A549 (cell line): ENCODE data around the gene MFF. TPM values are rescaled to one million over a fixed set of nuclear protein-coding genes. Genes with fewer than 3 reads are reported as not detected.

Experiments
- ATAC-seq, 2 experiments: fragments of 200-7000 bp in 1 of 2; fragments of >200 bp in 1 of 2; cut with Nextera tagmentation in 1 of 2; cut with Tn5 transposase in 1 of 2; 3 replicates each; pipeline versions ENCODE4 v1.8.0 to v1.9.1; 2018 to 2020; ENCODE audit warnings: mild to moderate bottlenecking in 1 of 2, moderate library complexity in 1 of 2
- CTCF ChIA-PET: fragments of 300-600 bp; sonication (Branson Sonifier 250); formaldehyde crosslinking; extraction: SDS; loops from one replicate; lab custom pipeline; 2021; ENCODE audit warnings: antibody characterized with exemption, inconsistent platforms; lab: Yijun Ruan, JAX
- POLR2A ChIA-PET: fragments of 350-600 bp; formaldehyde crosslinking; extraction: SDS; loops from one replicate; lab custom pipeline; 2021; ENCODE audit warnings: antibody characterized with exemption, inconsistent platforms; lab: Yijun Ruan, JAX
- DNase-seq, 2 experiments: peaks; one replicate each; pipeline versions ENCODE4 v3.0.0 to v3.0.0-alpha.2; 2011 to 2016; ENCODE audit warnings: low read depth in 1 of 2, low spot score in 1 of 2
- FAIRE-seq: peaks from 2 replicates; lab custom pipeline; 2011; peaks lifted over from hg19 to GRCh38; lab: Jason Lieb, UNC
- H3K27ac ChIP-seq, 2 experiments: fragments of >200 bp; sonication (Bioruptor Twin); formaldehyde crosslinking; 3 replicates each; pipeline ENCODE4 v1.5.1; 2016 to 2017
- H3K4me1 ChIP-seq: fragments of >200 bp; sonication (Bioruptor Twin); formaldehyde crosslinking; 3 replicates; pipeline ENCODE4 v1.6.1; 2016
- H3K4me2 ChIP-seq: fragments of >200 bp; sonication (Bioruptor Twin); formaldehyde crosslinking; 3 replicates; pipeline ENCODE4 v1.6.1; 2016
- H3K4me3 ChIP-seq: fragments of >200 bp; sonication (Bioruptor Twin); formaldehyde crosslinking; 3 replicates; pipeline ENCODE4 v1.5.1; 2016
- H3K9me3 ChIP-seq: fragments of >200 bp; sonication (Bioruptor Twin); formaldehyde crosslinking; 3 replicates; pipeline ENCODE4 v1.6.1; 2016
- CHD4 ChIP-seq: fragments of 200-600 bp; sonication (generic); IDR thresholded peaks from 2 replicates; pipeline ENCODE4 v1.6.1; 2016; ENCODE audit warnings: antibody characterized with exemption, mild to moderate bottlenecking, borderline replicate concordance
- EHF ChIP-seq: fragments of 250-450 bp; sonication (Bioruptor Pico); IDR thresholded peaks from 2 replicates; pipeline ENCODE4 v1.5.0; 2020; ENCODE audit warnings: mild to moderate bottlenecking
- FOSB ChIP-seq: fragments of 250-450 bp; sonication (Bioruptor Pico); IDR thresholded peaks from 2 replicates; pipeline ENCODE4 v1.5.0; 2020; ENCODE audit warnings: mild to moderate bottlenecking, moderate library complexity
- FOSL2 ChIP-seq, 2 experiments: fragments of 450-650 bp in 1 of 2; fragments of >200 bp in 1 of 2; sonication (Bioruptor Twin) in 1 of 2; formaldehyde crosslinking; IDR thresholded peaks; 2 replicates each; pipeline versions ENCODE4 v1.5.0 to v1.6.1; 2016 to 2020; ENCODE audit warnings: mild to moderate bottlenecking in 1 of 2, moderate library complexity in 1 of 2
- GATA3 ChIP-seq: IDR thresholded peaks from 2 replicates; pipeline ENCODE4 v1.6.1; 2012; ENCODE audit warnings: borderline replicate concordance
- HDAC2 ChIP-seq: fragments of 200-600 bp; sonication (generic); IDR thresholded peaks from 2 replicates; pipeline ENCODE4 v1.6.1; 2016
- HOXB13 ChIP-seq: fragments of 250-450 bp; sonication (Bioruptor Pico); IDR thresholded peaks from 2 replicates; pipeline ENCODE4 v1.5.0; 2020; ENCODE audit warnings: low read depth, mild to moderate bottlenecking, moderate library complexity
- JUN ChIP-seq, 2 experiments: fragments of >200 bp; sonication (Bioruptor Twin); formaldehyde crosslinking; IDR thresholded peaks; 2 replicates in 1 of 2; 3 replicates in 1 of 2; pipeline ENCODE4 v1.6.1; 2016 to 2017
- JUNB ChIP-seq: fragments of >200 bp; sonication (Bioruptor Twin); formaldehyde crosslinking; IDR thresholded peaks from 2 replicates; pipeline ENCODE4 v1.6.1; 2016
- KDM5A ChIP-seq: fragments of 200-600 bp; sonication (generic); IDR thresholded peaks from 2 replicates; pipeline ENCODE4 v1.6.1; 2016; ENCODE audit warnings: antibody characterized with exemption, mild to moderate bottlenecking
- NR3C1 ChIP-seq: fragments of >200 bp; sonication (Bioruptor Twin); formaldehyde crosslinking; IDR thresholded peaks from 3 replicates; pipeline ENCODE4 v1.6.1; 2017
- PHF8 ChIP-seq: fragments of 200-600 bp; sonication (generic); IDR thresholded peaks from 2 replicates; pipeline ENCODE4 v1.6.1; 2016; ENCODE audit warnings: low read depth, mild to moderate bottlenecking, antibody characterized with exemption, moderate library complexity, borderline replicate concordance
- POLR2AphosphoS2 ChIP-seq: conservative IDR thresholded peaks from 2 replicates; pipeline ENCODE4 v1.6.1; 2012; ENCODE audit warnings: low read length, improper control_type of control experiment, inconsistent platforms
- RNF2 ChIP-seq: fragments of 200-600 bp; sonication (generic); IDR thresholded peaks from 2 replicates; pipeline ENCODE4 v1.6.1; 2016; ENCODE audit warnings: low read depth, mild to moderate bottlenecking, antibody characterized with exemption, moderate library complexity, borderline replicate concordance
- SREBF2 ChIP-seq: fragments of 450-650 bp; IDR thresholded peaks from 2 replicates; pipeline ENCODE4 v1.6.1; 2014; ENCODE audit warnings: mild to moderate bottlenecking, moderate library complexity
- TFCP2L1 ChIP-seq: fragments of 250-450 bp; sonication (Bioruptor Pico); IDR thresholded peaks from 2 replicates; pipeline ENCODE4 v1.5.0; 2021; ENCODE audit warnings: mild to moderate bottlenecking
- ZNF302 ChIP-seq: fragments of 250-450 bp; sonication (Bioruptor Pico); IDR thresholded peaks from 2 replicates; pipeline ENCODE4 v1.9.0; 2021; ENCODE audit warnings: inconsistent platforms, mild to moderate bottlenecking, moderate library complexity
- ZSCAN20 ChIP-seq: fragments of 250-450 bp; sonication (Bioruptor Pico); IDR thresholded peaks from 2 replicates; pipeline ENCODE4 v1.8.0; 2022; ENCODE audit warnings: mild to moderate bottlenecking, moderate library complexity
- WGBS: methylation state at CpG from one replicate; pipeline ENCODE4 v1.1.6; 2017; ENCODE audit errors: missing lambda C conversion rate; 5-methylcytosine and 5-hydroxymethylcytosine counted together
- polyA plus RNA-seq, 4 experiments: library from polyadenylated mRNA; depleted of rRNA in 3 of 4; stranded (reverse); fragments of >200 nt; fragmentation: RNase III in 1 of 4; extraction: RNeasy Plus Mini Kit Qiagen cat#74134 plus additional on column Dnase treatment in 1 of 4; gene quantifications; 2 replicates in 3 of 4; 3 replicates in 1 of 4; pipeline ENCODE4 v1.2.3, GENCODE V29; 2011 to 2017
- TF ChIP-seq, protein P1 (sequence below): IDR thresholded peaks from 2 replicates; pipeline ENCODE4 v1.6.1; 2012
- TF ChIP-seq, protein P2 (sequence below): fragments of 200-600 bp; sonication (generic); IDR thresholded peaks from 2 replicates; pipeline ENCODE4 v1.6.1; 2016; ENCODE audit warnings: antibody characterized with exemption, mild to moderate bottlenecking, moderate library complexity
- TF ChIP-seq, protein P3 (sequence below): fragments of >200 bp; sonication (Bioruptor Twin); formaldehyde crosslinking; IDR thresholded peaks from 2 replicates; pipeline ENCODE4 v1.6.1; 2016

Gene MFF
- polyA plus RNA-seq, 2 of the 4 experiments (the other 2 are of a cell fraction), result 135 to 252 TPM

DNA sequence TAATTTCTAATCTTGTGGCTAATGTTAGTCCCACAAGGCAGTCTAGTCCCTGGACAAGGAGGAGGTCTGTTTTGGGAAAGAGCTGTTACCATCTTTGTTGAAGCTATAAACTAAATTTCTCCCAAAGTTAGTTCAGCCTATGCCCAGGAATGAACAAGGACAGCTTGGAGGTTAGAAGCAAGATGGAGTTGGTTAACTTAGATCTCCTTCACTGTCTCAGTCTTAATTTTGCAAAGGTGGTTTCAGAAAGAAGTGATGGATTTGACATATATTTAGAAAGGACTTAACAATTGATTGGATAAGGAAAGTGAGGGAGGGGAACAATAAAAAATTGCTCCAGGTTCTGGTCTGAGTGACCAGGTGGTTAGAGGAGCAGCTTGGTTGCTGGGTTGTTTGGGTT, 77.3 kb downstream of the MFF start:
- DNase-seq (no peak), FAIRE-seq (no peak), ATAC-seq (no peak)
- no peaks in the 10 kb centered on the region for H3K9me3 ChIP-seq
- H3K27ac ChIP-seq, result peak overlapping the region; percentile 58 to 88
- no peak overlapping the region for H3K4me3 ChIP-seq
- H3K4me1 ChIP-seq, result peaks cover 66% of the 10 kb centered on the region
- no peak overlapping the region for H3K4me2 ChIP-seq
- TF ChIP-seq GATA3, result no peak
- TF ChIP-seq HOXB13 (CRISPR knock-in tag), result 0 out of 2 replicates have a peak, but pooled peaks have one; percentile 78
- TF ChIP-seq POLR2AphosphoS2, result no peak
- 0 out of 2 replicates have a peak, but pooled peaks have one; percentile 56 for TF ChIP-seq EHF (CRISPR knock-in tag)
- no peak for TF ChIP-seq JUNB
- no peak for TF ChIP-seq TFCP2L1
- TF ChIP-seq ZNF302, result no peak
- no peak for TF ChIP-seq FOSB (CRISPR knock-in tag)
- TF ChIP-seq, protein P1, sequence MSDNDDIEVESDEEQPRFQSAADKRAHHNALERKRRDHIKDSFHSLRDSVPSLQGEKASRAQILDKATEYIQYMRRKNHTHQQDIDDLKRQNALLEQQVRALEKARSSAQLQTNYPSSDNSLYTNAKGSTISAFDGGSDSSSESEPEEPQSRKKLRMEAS, result no peak
- no peak for TF ChIP-seq JUN (IDR thresholded peaks at IDR 0.05)
- CTCF ChIA-PET, result interaction anchor here (0.9 to 1.3 kb wide), 2 partner anchors 71 to 163 kb away, joined by 3 read pairs; no protein-coding TSS in a partner anchor
- POLR2A ChIA-PET, result no interaction called here

DNA sequence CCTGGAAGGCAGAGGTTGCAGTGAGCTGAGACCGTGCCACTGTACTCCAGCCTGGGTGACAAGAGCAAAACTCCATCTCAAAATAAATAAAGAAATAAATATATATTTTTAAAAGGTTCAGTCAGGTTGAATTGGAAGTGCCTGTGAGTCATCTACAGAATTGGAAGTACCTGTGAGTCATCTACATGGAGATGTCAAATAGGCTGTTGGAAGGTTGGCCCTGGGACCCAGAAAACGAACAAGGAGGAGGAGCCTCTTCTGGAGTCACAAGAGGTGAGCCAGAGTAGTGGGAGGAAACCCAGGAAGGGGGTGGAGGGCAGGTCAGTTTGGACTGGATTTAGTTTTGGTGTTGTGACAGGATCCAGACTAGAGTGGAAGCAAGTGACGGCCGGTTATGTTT, 77.9 kb downstream of the MFF start:
- CTCF ChIA-PET, result no interaction called here
- 49% methylated on average over 4 of the region's 4 CpGs for WGBS
- FAIRE-seq (no peak), DNase-seq (peak in 1 of 2 experiments; percentile 78), ATAC-seq (no peak)
- Histone ChIP-seq H3K4me3 (no peak overlapping the region), H3K4me1 (peaks cover 73% of the 10 kb centered on the region), H3K27ac (peak overlapping the region; percentile 26 to 88), H3K4me2 (no peak overlapping the region), H3K9me3 (no peaks in the 10 kb centered on the region)
- TF ChIP-seq FOSL2 (IDR thresholded peaks at IDR 0.05) (no peak), FOSL2 (CRISPR knock-in tag; IDR thresholded peaks at IDR 0.05) (peak; percentile 82), EHF (CRISPR knock-in tag) (no peak)
- POLR2A ChIA-PET, result no interaction called here

- TF ChIP-seq HOXB13 (CRISPR knock-in tag) (0 out of 2 replicates have a peak, but pooled peaks have one; percentile 20), KDM5A (no peak)
Measured at GRCh38 chr2:227404585-227405271, 79.7 kb downstream of the MFF start.

GRCh38 chr2:227406177-227407031, 81.4 kb downstream of the MFF start:
- DNase-seq (peak; percentile 92 to 98), FAIRE-seq (peak; percentile 90), ATAC-seq (peak; percentile 75 to 81)
- H3K4me3 ChIP-seq, result no peak overlapping the region
- peak overlapping the region; percentile 88 to 98 for H3K27ac ChIP-seq
- peak overlapping the region; percentile 88 for H3K4me2 ChIP-seq
- WGBS, result under 1% methylated on average over 7 of the region's 7 CpGs
- POLR2A ChIA-PET, result interaction anchor here (0.9 to 2.6 kb wide), 5 partner anchors 60 to 360 kb away, joined by 3 to 10 read pairs (median 6); partner anchors contain the start of gene AGFG1
- H3K4me1 ChIP-seq, result peaks cover 76% of the 10 kb centered on the region
- H3K9me3 ChIP-seq, result no peaks in the 10 kb centered on the region
- CTCF ChIA-PET, result interaction anchor here (0.6 to 6.1 kb wide), 59 partner anchors 9 to 590 kb away, joined by 3 to 63 read pairs (median 5); partner anchors contain the start of genes AGFG1, SCYGR1 and TM4SF20
- TF ChIP-seq PHF8 (no peak), EHF (CRISPR knock-in tag) (no peak), RNF2 (no peak), NR3C1 (no peak), JUN (IDR thresholded peaks at IDR 0.05) (peak; percentile 76 to 95), KDM5A (no peak), HDAC2 (no peak), SREBF2 (no peak), CHD4 (no peak), ZSCAN20 (CRISPR knock-in tag) (no peak)
- TF ChIP-seq, protein P2, sequence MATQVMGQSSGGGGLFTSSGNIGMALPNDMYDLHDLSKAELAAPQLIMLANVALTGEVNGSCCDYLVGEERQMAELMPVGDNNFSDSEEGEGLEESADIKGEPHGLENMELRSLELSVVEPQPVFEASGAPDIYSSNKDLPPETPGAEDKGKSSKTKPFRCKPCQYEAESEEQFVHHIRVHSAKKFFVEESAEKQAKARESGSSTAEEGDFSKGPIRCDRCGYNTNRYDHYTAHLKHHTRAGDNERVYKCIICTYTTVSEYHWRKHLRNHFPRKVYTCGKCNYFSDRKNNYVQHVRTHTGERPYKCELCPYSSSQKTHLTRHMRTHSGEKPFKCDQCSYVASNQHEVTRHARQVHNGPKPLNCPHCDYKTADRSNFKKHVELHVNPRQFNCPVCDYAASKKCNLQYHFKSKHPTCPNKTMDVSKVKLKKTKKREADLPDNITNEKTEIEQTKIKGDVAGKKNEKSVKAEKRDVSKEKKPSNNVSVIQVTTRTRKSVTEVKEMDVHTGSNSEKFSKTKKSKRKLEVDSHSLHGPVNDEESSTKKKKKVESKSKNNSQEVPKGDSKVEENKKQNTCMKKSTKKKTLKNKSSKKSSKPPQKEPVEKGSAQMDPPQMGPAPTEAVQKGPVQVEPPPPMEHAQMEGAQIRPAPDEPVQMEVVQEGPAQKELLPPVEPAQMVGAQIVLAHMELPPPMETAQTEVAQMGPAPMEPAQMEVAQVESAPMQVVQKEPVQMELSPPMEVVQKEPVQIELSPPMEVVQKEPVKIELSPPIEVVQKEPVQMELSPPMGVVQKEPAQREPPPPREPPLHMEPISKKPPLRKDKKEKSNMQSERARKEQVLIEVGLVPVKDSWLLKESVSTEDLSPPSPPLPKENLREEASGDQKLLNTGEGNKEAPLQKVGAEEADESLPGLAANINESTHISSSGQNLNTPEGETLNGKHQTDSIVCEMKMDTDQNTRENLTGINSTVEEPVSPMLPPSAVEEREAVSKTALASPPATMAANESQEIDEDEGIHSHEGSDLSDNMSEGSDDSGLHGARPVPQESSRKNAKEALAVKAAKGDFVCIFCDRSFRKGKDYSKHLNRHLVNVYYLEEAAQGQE, result 0 out of 2 replicates have a peak, but pooled peaks have one; percentile 15
- TF ChIP-seq, protein P1, result peak; percentile 56
- TF ChIP-seq, protein P3, sequence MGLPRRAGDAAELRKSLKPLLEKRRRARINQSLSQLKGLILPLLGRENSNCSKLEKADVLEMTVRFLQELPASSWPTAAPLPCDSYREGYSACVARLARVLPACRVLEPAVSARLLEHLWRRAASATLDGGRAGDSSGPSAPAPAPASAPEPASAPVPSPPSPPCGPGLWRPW, result no peak

More at GRCh38 chr2:227404585-227405271, 79.7 kb downstream of the MFF start:
- ATAC-seq (peak; percentile 4 to 5; a peak in 2 of 6 replicates), FAIRE-seq (no peak), DNase-seq (peak; percentile 35 to 65)
- no peak overlapping the region for H3K4me2 ChIP-seq
- H3K9me3 ChIP-seq, result no peaks in the 10 kb centered on the region
- H3K4me3 ChIP-seq, result no peak overlapping the region
- 80% methylated on average over 4 of the region's 4 CpGs for WGBS
- peaks cover 68% of the 10 kb centered on the region for H3K4me1 ChIP-seq
- CTCF ChIA-PET, result interaction anchor here (1.0 to 6.1 kb wide), 15 partner anchors 10 to 375 kb away, joined by 3 to 63 read pairs (median 8); partner anchors contain the start of genes AGFG1 and SCYGR1
- POLR2A ChIA-PET, result interaction anchor here (1.2 kb wide), 1 partner anchor 85 kb away, joined by 3 read pairs; no protein-coding TSS in a partner anchor
- H3K27ac ChIP-seq, result peak overlapping the region; percentile 88 to 98
